ENCODE results near the gene USP10. TPM values are rescaled to one million over a fixed set of nuclear protein-coding genes. Genes with fewer than 3 reads are reported as not detected.

The USP10 gene
- total and polyA plus RNA-seq, 2 donors from 2014 or later, result 36.8 to 79.5 TPM

Other genes starting within 250 kb of the USP10 start
- 30.6 TPM for gene MEAK7, start 195.3 kb upstream of the USP10 start, total RNA-seq
- gene MEAK7, start 195.3 kb upstream of the USP10 start, polyA plus RNA-seq (ENCODE audit: insufficient read depth, low read depth, low replicate concordance), result 6.3 TPM
- gene COTL1, start 81.9 kb upstream of the USP10 start, total RNA-seq, result 122 TPM
- gene COTL1, start 81.9 kb upstream of the USP10 start, polyA plus RNA-seq (ENCODE audit: insufficient read depth, low read depth, low replicate concordance), result 136 TPM
- gene KLHL36, start 51.5 kb upstream of the USP10 start, total RNA-seq, result 76.6 TPM
- 13.7 TPM for gene KLHL36, start 51.5 kb upstream of the USP10 start, polyA plus RNA-seq (ENCODE audit: insufficient read depth, low read depth, low replicate concordance)
- 108 TPM for gene CRISPLD2, start 120.0 kb downstream of the USP10 start, total RNA-seq
- gene CRISPLD2, start 120.0 kb downstream of the USP10 start, polyA plus RNA-seq (ENCODE audit: insufficient read depth, low read depth, low replicate concordance), result 4.8 TPM